Medulla oblongata (tissue), 1 donor: ENCODE measurements around the gene FBXW7.

Experiments used
- DNase-seq: peaks from one replicate; pipeline ENCODE4 v3.0.0-alpha.2; 2015; ENCODE audit errors: extremely low spot score

The FBXW7 gene

GRCh38 chr4:152289941-152290340, 246.0 kb downstream of the FBXW7 start:
- peak; percentile 26 for DNase-seq

DNA sequence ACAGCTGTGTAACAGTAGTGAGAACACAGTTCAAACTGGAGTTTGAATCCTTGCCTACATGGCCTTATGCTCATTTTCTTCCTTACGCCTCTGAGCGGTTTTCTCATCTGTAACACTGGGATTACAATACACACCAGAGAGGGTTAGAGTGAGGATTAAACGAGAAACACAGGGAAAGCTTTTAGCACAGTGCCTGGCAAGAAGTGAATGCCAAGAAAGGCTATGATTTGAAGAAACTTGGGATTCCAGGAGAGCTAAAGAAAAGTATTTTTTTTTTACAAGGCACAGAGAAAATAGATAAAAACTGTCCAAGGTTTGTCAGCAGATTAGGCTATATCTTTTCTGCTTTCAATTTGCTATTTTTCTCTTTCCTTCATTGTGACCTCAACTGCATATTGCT, 246.4 kb downstream of the FBXW7 start:
- DNase-seq: no peak

DNA sequence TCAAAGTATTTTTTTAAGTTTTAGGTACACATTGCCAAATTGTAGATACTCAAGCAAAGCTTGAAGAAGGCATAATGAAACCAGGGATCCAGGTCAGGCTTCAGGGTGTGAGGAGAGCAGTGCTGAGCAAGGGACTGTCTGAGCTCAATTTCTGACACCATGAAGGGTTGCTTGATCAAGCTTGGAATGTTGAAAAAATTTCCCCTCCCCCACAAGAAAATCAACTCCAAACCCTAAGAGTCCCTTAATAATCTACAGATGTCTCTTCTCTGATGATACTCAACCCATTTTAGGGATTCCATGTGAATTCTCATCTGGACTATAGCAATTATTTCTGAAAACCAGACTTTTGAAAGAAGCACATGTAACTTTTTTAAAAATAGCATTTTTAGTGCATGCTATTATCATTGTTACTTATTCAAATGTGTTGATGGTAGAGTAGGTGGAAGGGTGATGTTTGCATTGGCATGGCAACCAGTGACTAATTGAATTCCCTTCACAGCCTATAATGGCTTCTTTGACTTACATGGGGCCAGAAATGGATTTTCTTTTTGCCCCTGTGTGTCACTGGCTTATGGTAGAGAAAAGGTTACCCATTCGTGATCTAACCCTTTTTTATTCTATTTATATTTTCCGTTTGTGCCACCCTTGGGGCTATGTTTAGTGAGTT, 252.0 kb downstream of the FBXW7 start:
- no peak for DNase-seq

- DNase-seq: no peak
These were observed 254.1 kb downstream of the FBXW7 start for GRCh38 chr4:152281822-152282221.

DNA sequence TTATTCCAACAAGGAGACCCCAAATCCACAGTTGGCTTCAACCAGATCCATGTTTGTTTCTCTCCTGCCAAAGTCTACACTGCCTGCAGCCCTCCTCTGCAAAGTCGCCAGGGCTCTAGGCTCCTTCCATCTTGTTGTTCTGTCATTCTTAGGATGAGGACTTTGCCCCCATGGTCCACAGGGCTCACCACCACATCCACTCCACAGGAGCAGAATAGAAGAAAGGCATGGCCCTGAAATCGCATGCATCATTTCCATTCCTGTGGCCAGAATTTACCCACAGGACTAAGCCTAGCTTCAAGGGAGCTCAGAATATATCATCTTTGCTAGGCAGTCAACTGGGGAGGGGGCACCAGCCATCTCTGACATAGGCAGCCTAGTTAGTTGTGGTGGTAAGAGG, 254.7 kb downstream of the FBXW7 start:
- DNase-seq: no peak

- DNase-seq: no peak
These were observed 256.7 kb downstream of the FBXW7 start for GRCh38 chr4:152279234-152279566.

DNA sequence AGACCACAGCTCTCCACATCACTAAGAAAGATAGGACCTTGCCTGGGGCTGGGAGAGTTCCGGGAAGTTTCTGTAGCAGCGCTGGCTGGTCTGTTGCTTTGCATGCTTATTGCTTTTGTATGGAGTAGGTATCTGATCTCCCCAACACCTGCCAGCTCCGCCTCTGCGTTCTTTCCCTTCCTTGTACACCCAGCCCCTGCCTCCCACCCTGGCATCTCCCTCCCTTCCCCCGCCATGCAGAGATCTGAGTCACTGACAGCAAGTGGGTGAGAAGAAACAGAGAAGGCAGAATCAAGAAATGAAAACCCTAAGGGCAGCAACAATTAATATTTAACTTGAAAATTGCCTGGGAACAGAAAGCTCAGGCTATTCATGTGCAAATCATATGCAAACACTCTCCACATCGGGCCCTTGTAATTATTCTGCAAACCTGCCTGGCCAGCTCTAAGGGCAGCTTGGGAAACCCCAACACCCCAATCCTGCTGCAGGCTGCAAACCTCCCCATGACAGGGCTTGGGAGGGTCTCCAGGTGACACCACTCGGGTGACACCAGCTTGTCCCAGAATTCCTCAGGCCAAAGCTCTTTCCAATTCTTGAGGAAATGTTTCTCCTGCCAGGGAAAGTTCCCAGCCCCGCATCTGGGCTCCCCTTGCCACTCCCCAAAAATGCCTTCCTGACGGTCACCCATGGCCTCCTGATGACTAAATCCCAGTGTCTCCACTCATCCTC, 257.2 kb downstream of the FBXW7 start:
- DNase-seq: no peak

DNA sequence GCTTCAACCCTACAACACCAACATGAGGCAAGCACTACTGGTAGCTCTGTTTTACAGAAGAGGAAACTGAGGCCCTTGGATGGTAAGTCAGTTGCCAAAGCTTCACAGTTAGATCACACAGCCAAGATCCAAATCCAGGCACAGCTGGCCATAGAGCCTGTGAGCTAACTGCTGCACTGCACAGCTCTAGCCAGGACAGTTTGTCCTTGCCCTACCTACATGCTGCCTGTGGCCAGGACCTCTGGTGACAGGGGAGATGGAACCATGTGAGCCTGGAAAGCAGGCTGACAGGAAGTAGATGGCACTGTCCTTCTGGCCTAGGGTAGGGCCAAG, 257.8 kb downstream of the FBXW7 start:
- DNase-seq: no peak

- DNase-seq: no peak
These were observed 258.6 kb downstream of the FBXW7 start for GRCh38 chr4:152277333-152277732.

- DNase-seq: no peak
These were observed 262.5 kb downstream of the FBXW7 start for GRCh38 chr4:152273343-152273742.
